ENCODE measurements around the gene GPSM1. TPM values are rescaled to one million over a fixed set of nuclear protein-coding genes. Genes with fewer than 3 reads are reported as not detected.

The GPSM1 gene
- total RNA-seq, 1 donor = 54.8 TPM

Other genes with a start within 250 kb of the GPSM1 start
- 30.3 and 34.1 TPM in 2 replicates for gene NACC2, start 232.2 kb upstream of the GPSM1 start, total RNA-seq
- gene TMEM250, start 208.7 kb upstream of the GPSM1 start, total RNA-seq = 39.0 and 39.7 TPM in 2 replicates
- not detected in 2 replicates for gene LHX3, start 122.4 kb upstream of the GPSM1 start, total RNA-seq
- 11.3 and 15.1 TPM in 2 replicates for gene QSOX2, start 81.7 kb upstream of the GPSM1 start, total RNA-seq
- under 0.01 TPM in 2 replicates for gene CCDC187, start 23.4 kb upstream of the GPSM1 start, total RNA-seq
- gene DNLZ, start 36.2 kb downstream of the GPSM1 start, total RNA-seq = 8.2 and 17.4 TPM in 2 replicates
- gene CARD9, start 46.1 kb downstream of the GPSM1 start, total RNA-seq = 14.7 and 20.0 TPM in 2 replicates
- gene SNAPC4, start 72.6 kb downstream of the GPSM1 start, total RNA-seq = 9.0 and 11.7 TPM in 2 replicates
- gene ENTR1, start 83.1 kb downstream of the GPSM1 start, total RNA-seq = 34.5 and 40.3 TPM in 2 replicates
- gene PMPCA, start 83.1 kb downstream of the GPSM1 start, total RNA-seq = 45.1 and 48.8 TPM in 2 replicates
- gene INPP5E, start 112.3 kb downstream of the GPSM1 start, total RNA-seq = 8.2 and 9.3 TPM in 2 replicates
- gene SEC16A, start 155.5 kb downstream of the GPSM1 start, total RNA-seq = 40.3 and 43.2 TPM in 2 replicates
- 22.5 and 36.7 TPM in 2 replicates for gene NOTCH1, start 218.5 kb downstream of the GPSM1 start, total RNA-seq